22Rv1 (cell line): ENCODE results near the gene PTPN11.

Source experiments
- H3K27ac ChIP-seq: fragments of 450-650 bp; 2 replicates; pipeline ENCODE4 v1.5.1; 2017
- CTCF ChIP-seq: fragments of 450-650 bp; IDR thresholded peaks from 2 replicates; pipeline ENCODE4 v1.5.1; 2017; ENCODE audit warnings: mild to moderate bottlenecking
- ZFX ChIP-seq: fragments of 450-650 bp; IDR thresholded peaks from 2 replicates; pipeline ENCODE4 v1.6.1; 2017; ENCODE audit warnings: antibody characterized with exemption, borderline replicate concordance

Gene PTPN11

GRCh38 chr12:112537710-112538396 lies 119.1 kb downstream of the PTPN11 start:
- TF ChIP-seq ZFX (no peak), CTCF (no peak)
- H3K27ac ChIP-seq, result no peak overlapping the region

DNA sequence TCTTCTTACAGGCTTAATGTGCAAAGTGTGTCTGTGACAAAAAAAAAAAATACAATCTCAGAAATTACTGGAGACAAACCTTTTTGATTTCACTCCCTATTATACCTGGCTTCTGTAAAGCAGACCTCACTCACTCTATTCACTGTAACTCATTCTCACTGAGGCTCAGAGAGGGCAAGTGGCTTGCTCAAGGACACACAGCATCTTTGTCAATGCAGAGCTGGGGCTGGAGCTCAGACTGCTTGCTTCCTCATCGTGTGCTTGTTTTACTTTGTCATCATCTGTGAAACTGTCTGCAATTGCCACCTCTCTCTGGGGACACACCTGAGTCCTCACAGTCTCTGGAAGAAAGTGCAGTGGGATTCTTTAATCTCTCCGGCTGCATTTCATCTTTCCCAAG lies 120.0 kb downstream of the PTPN11 start:
- TF ChIP-seq ZFX (no peak), CTCF (no peak)

DNA sequence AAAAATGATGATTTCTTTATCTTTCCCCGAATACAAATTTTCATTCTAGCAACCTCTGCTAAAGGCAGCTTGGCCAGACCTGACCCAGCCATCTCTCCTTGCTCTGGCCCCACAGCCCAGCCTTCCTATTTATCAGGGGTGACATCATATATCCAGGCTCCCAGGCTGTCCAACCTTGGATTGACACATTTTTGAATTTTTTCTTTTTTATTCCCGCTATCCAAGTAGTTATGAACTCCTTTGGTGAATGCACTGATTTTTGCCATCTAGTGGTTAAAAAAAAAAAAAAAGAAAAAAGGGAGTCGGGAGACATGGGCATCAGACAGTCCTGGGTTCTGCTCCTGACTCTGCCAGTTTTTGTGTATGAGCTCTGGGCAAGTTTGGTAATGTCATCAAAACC lies 120.5 kb downstream of the PTPN11 start:
- no peak overlapping the region for H3K27ac ChIP-seq
- no peak for TF ChIP-seq ZFX
- peak; percentile 28; the same call in 1 of the 2 replicates for TF ChIP-seq CTCF

More for the DNA sequence above, 120.0 kb downstream of the PTPN11 start:
- H3K27ac ChIP-seq, result no peak overlapping the region

GRCh38 chr12:112540021-112540420 lies 121.3 kb downstream of the PTPN11 start:
- no peak overlapping the region for H3K27ac ChIP-seq
- TF ChIP-seq CTCF (no peak), ZFX (no peak)

DNA sequence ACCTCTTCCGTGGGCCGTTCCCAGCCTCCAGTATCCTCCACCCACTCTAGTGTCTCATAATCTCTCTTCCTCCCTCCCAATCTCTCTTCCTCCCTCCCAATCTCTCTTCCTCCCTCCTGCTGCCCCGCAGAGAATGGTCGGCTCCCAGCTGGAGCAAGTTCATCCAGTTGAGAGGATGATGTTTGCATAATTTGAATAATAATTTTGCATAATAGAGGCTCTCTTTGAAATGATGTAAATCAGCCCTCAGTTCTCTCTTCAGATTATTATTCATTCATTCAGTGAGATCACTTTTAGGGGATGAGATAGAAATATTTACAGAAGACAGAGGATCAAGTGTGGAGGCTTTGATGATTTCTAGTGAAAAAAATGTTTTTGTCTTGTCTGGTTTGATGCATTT lies 125.0 kb downstream of the PTPN11 start:
- no peak overlapping the region for H3K27ac ChIP-seq
- TF ChIP-seq CTCF (no peak), ZFX (no peak)

GRCh38 chr12:112546339-112546738 lies 127.6 kb downstream of the PTPN11 start:
- H3K27ac ChIP-seq, result no peak overlapping the region
- TF ChIP-seq CTCF (no peak), ZFX (no peak)

- H3K27ac ChIP-seq, result no peak overlapping the region
- no peak for TF ChIP-seq ZFX
- no peak for TF ChIP-seq CTCF
Measured at GRCh38 chr12:112546996-112547395, 128.2 kb downstream of the PTPN11 start.
